ENCODE data around the gene RIC3. TPM values are rescaled to one million over a fixed set of nuclear protein-coding genes. Genes with fewer than 3 reads are reported as not detected.

RIC3 gene
- total RNA-seq, 4 donors from 2014 or later, result 3.3 to 43.0 (median 12.5) TPM

- Histone ChIP-seq H3K4me3 (no peak overlapping the region), H3K27ac (no peak overlapping the region), H3K27me3 (no peaks in the 10 kb centered on the region), H3K9me3 (no peaks in the 10 kb centered on the region), H3K4me1 (no peaks in the 10 kb centered on the region), H3K36me3 (no peaks in the 10 kb centered on the region)
- in situ Hi-C loops (cut with MboI; ENCODE audit: low pct_ligation_motif_present in 1 of 4, low pct_unique_long_range_greater_than_20kb in 1 of 4, low sequenced_read_pairs in 3 of 4) (loop anchor here in 1 of 4 donors (5.0 kb wide), 1 partner anchor 68 kb away; no protein-coding TSS in a partner anchor), intact Hi-C loops (cut with DNase I; ENCODE audit: low total_unique reads) (no loop called here)
- DNase-seq, result no peak
- TF ChIP-seq EP300 (IDR thresholded peaks at IDR 0.05; ENCODE audit: low read depth) (no peak), CTCF (IDR thresholded peaks at IDR 0.05) (no peak), POLR2AphosphoS5 (IDR thresholded peaks at IDR 0.05) (no peak), POLR2A (IDR thresholded peaks at IDR 0.05) (no peak)
- WGBS, 2 donors (ENCODE audit: low coverage in 1 of 2), result 80 to 97% methylated on average over 1 to 8 of the region's 8 CpGs
These were observed 68.2 kb downstream of the RIC3 start for GRCh38 chr11:8100605-8101004.

- WGBS, 2 donors (ENCODE audit: low coverage in 1 of 2), result 91 to 100% methylated on average over 6 to 14 of the region's 14 CpGs
- intact Hi-C loops (cut with DNase I; ENCODE audit: low total_unique reads) (no loop called here), in situ Hi-C loops (cut with MboI; ENCODE audit: low pct_ligation_motif_present in 1 of 4, low pct_unique_long_range_greater_than_20kb in 1 of 4, low sequenced_read_pairs in 3 of 4) (loop anchor here in 1 of 4 donors (5.0 kb wide), 1 partner anchor 68 kb away; no protein-coding TSS in a partner anchor)
- Histone ChIP-seq H3K27ac (no peak overlapping the region), H3K4me1 (no peaks in the 10 kb centered on the region), H3K4me3 (no peak overlapping the region), H3K9me3 (no peaks in the 10 kb centered on the region), H3K36me3 (no peaks in the 10 kb centered on the region), H3K27me3 (no peaks in the 10 kb centered on the region)
- TF ChIP-seq CTCF (IDR thresholded peaks at IDR 0.05), result no peak
- no peak for TF ChIP-seq POLR2A (IDR thresholded peaks at IDR 0.05)
- no peak for TF ChIP-seq EP300 (IDR thresholded peaks at IDR 0.05; ENCODE audit: low read depth)
- no peak for TF ChIP-seq POLR2AphosphoS5 (IDR thresholded peaks at IDR 0.05)
- DNase-seq, result no peak
These were observed 68.7 kb downstream of the RIC3 start for GRCh38 chr11:8100158-8100557.

GRCh38 chr11:8099291-8099899, 69.4 kb downstream of the RIC3 start:
- H3K4me3 ChIP-seq, result no peak overlapping the region
- in situ Hi-C loops (cut with MboI; ENCODE audit: low pct_ligation_motif_present in 1 of 4, low pct_unique_long_range_greater_than_20kb in 1 of 4, low sequenced_read_pairs in 3 of 4) (loop anchor here (10.0 to 25.0 kb wide), 3 partner anchors 65 to 212 kb away; no protein-coding TSS in a partner anchor), intact Hi-C loops (cut with DNase I; ENCODE audit: low total_unique reads) (loop anchor here (5.0 kb wide), 2 partner anchors 67 to 97 kb away; no protein-coding TSS in a partner anchor)
- no peaks in the 10 kb centered on the region for H3K9me3 ChIP-seq
- WGBS, 2 donors (ENCODE audit: low coverage in 1 of 2), result 43 to 55% methylated on average over 2 to 3 of the region's 3 CpGs
- no peaks in the 10 kb centered on the region for H3K27me3 ChIP-seq
- no peaks in the 10 kb centered on the region for H3K36me3 ChIP-seq
- TF ChIP-seq EP300 (IDR thresholded peaks at IDR 0.05; ENCODE audit: low read depth) (no peak), CTCF (IDR thresholded peaks at IDR 0.05) (peak; percentile 66 to 77 (median 74))
- DNase-seq, result peak; percentile 82
- H3K27ac ChIP-seq, result no peak overlapping the region
- H3K4me1 ChIP-seq, result no peaks in the 10 kb centered on the region

- intact Hi-C loops (cut with DNase I; ENCODE audit: low total_unique reads) (loop anchor here (5.0 kb wide), 2 partner anchors 67 to 97 kb away; no protein-coding TSS in a partner anchor), in situ Hi-C loops (cut with MboI; ENCODE audit: low pct_ligation_motif_present in 1 of 4, low pct_unique_long_range_greater_than_20kb in 1 of 4, low sequenced_read_pairs in 3 of 4) (loop anchor here (10.0 to 25.0 kb wide), 3 partner anchors 64 to 212 kb away; no protein-coding TSS in a partner anchor)
- H3K4me3 ChIP-seq, result no peak overlapping the region
- no peaks in the 10 kb centered on the region for H3K36me3 ChIP-seq
- no peaks in the 10 kb centered on the region for H3K9me3 ChIP-seq
- WGBS, 2 donors (ENCODE audit: low coverage in 1 of 2), result 75 to 100% methylated on average over 1 to 6 of the region's 6 CpGs
- H3K27ac ChIP-seq, result no peak overlapping the region
- no peaks in the 10 kb centered on the region for H3K27me3 ChIP-seq
- H3K4me1 ChIP-seq, result peaks cover 0 to 5% (median 0%) of the 10 kb centered on the region in 4 donors
- TF ChIP-seq CTCF (IDR thresholded peaks at IDR 0.05), result no peak
- no peak for TF ChIP-seq POLR2A (IDR thresholded peaks at IDR 0.05)
- no peak for TF ChIP-seq POLR2AphosphoS5 (IDR thresholded peaks at IDR 0.05)
- no peak for TF ChIP-seq EP300 (IDR thresholded peaks at IDR 0.05; ENCODE audit: low read depth)
- DNase-seq, result no peak
These were observed 69.9 kb downstream of the RIC3 start for GRCh38 chr11:8098879-8099278.
